Measurements from ENCODE around the gene CCDC158.

Gene CCDC158

GRCh38 chr4:76308548-76308947, 112.4 kb downstream of the CCDC158 start:
- no peaks in the 10 kb centered on the region for H3K9me2 ChIP-seq (replicated peaks; ENCODE audit: insufficient read depth, low read length)
- no peaks in the 10 kb centered on the region for H3K79me2 ChIP-seq (ENCODE audit: insufficient read depth, low read length)
- no peaks in the 10 kb centered on the region for H3K9me3 ChIP-seq (ENCODE audit: insufficient read depth, low read length)
- no peak overlapping the region for H3K4me2 ChIP-seq (ENCODE audit: low read depth, low read length, poor library complexity, severe bottlenecking)
- no peak overlapping the region for H2AFZ ChIP-seq (ENCODE audit: low read depth, low read length, severe bottlenecking)
- no peak overlapping the region for H3K27ac ChIP-seq (ENCODE audit: low read depth, low read length)
- H3K27me3 ChIP-seq (ENCODE audit: low read length) = no peaks in the 10 kb centered on the region
- no peaks in the 10 kb centered on the region for H4K20me1 ChIP-seq (ENCODE audit: low read depth, low read length)
- H3F3A ChIP-seq (ENCODE audit: insufficient read depth) = no peaks in the 10 kb centered on the region
- TF ChIP-seq CTCF (IDR thresholded peaks at IDR 0.05; ENCODE audit: insufficient read depth, low read length, poor library complexity, severe bottlenecking) (no peak), EZH2phosphoT487 (conservative IDR thresholded peaks at IDR 0.05; ENCODE audit: low read length) (no peak)
- H3K36me3 ChIP-seq (ENCODE audit: low read length) = no peaks in the 10 kb centered on the region
- no peak overlapping the region for H3K4me3 ChIP-seq (ENCODE audit: insufficient read depth, low read length, poor library complexity, severe bottlenecking)
- H3K9ac ChIP-seq (ENCODE audit: low read length) = no peak overlapping the region

DNA sequence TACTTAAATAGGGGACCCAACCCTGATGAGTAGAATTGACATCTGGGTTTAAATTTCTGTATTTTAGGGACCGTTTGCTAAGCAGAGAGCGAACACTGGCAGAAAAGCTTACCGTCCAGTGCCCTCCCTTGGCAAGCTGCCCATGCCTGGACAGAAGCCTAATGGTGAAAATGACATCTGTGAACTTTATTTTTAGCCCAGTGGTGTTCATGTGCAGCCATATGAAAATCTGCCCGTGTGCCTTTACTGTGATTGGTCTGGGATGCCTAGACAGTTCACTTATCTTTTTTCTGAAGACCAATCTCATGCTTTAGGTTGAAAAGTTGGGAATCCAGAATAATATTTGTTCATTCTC, 113.3 kb downstream of the CCDC158 start:
- no peaks in the 10 kb centered on the region for H3K36me3 ChIP-seq (ENCODE audit: low read length)
- no peaks in the 10 kb centered on the region for H3K9me3 ChIP-seq (ENCODE audit: insufficient read depth, low read length)
- no peak overlapping the region for H2AFZ ChIP-seq (ENCODE audit: low read depth, low read length, severe bottlenecking)
- H3K27ac ChIP-seq (ENCODE audit: low read depth, low read length) = no peak overlapping the region
- H3K4me2 ChIP-seq (ENCODE audit: low read depth, low read length, poor library complexity, severe bottlenecking) = no peak overlapping the region
- no peak overlapping the region for H3K9ac ChIP-seq (ENCODE audit: low read length)
- H3K27me3 ChIP-seq (ENCODE audit: low read length) = no peaks in the 10 kb centered on the region
- H3K4me3 ChIP-seq (ENCODE audit: insufficient read depth, low read length, poor library complexity, severe bottlenecking) = no peak overlapping the region
- no peaks in the 10 kb centered on the region for H3F3A ChIP-seq (ENCODE audit: insufficient read depth)
- no peaks in the 10 kb centered on the region for H3K9me2 ChIP-seq (replicated peaks; ENCODE audit: insufficient read depth, low read length)
- H4K20me1 ChIP-seq (ENCODE audit: low read depth, low read length) = no peaks in the 10 kb centered on the region
- no peaks in the 10 kb centered on the region for H3K79me2 ChIP-seq (ENCODE audit: insufficient read depth, low read length)
- no peak for TF ChIP-seq EZH2phosphoT487 (conservative IDR thresholded peaks at IDR 0.05; ENCODE audit: low read length)
- TF ChIP-seq CTCF (IDR thresholded peaks at IDR 0.05; ENCODE audit: insufficient read depth, low read length, poor library complexity, severe bottlenecking) = no peak

- no peaks in the 10 kb centered on the region for H3K9me2 ChIP-seq (replicated peaks; ENCODE audit: insufficient read depth, low read length)
- no peaks in the 10 kb centered on the region for H3F3A ChIP-seq (ENCODE audit: insufficient read depth)
- no peak overlapping the region for H3K9ac ChIP-seq (ENCODE audit: low read length)
- H3K79me2 ChIP-seq (ENCODE audit: insufficient read depth, low read length) = no peaks in the 10 kb centered on the region
- TF ChIP-seq CTCF (IDR thresholded peaks at IDR 0.05; ENCODE audit: insufficient read depth, low read length, poor library complexity, severe bottlenecking) (no peak), EZH2phosphoT487 (conservative IDR thresholded peaks at IDR 0.05; ENCODE audit: low read length) (no peak)
- no peaks in the 10 kb centered on the region for H3K9me3 ChIP-seq (ENCODE audit: insufficient read depth, low read length)
- no peak overlapping the region for H3K4me2 ChIP-seq (ENCODE audit: low read depth, low read length, poor library complexity, severe bottlenecking)
- no peaks in the 10 kb centered on the region for H4K20me1 ChIP-seq (ENCODE audit: low read depth, low read length)
- H2AFZ ChIP-seq (ENCODE audit: low read depth, low read length, severe bottlenecking) = no peak overlapping the region
- H3K27me3 ChIP-seq (ENCODE audit: low read length) = no peaks in the 10 kb centered on the region
- no peak overlapping the region for H3K27ac ChIP-seq (ENCODE audit: low read depth, low read length)
- no peak overlapping the region for H3K4me3 ChIP-seq (ENCODE audit: insufficient read depth, low read length, poor library complexity, severe bottlenecking)
- H3K36me3 ChIP-seq (ENCODE audit: low read length) = no peaks in the 10 kb centered on the region
Observed at GRCh38 chr4:76306882-76307659, 113.9 kb downstream of the CCDC158 start.
